ENCODE data around the gene SEC31B.

DNA sequence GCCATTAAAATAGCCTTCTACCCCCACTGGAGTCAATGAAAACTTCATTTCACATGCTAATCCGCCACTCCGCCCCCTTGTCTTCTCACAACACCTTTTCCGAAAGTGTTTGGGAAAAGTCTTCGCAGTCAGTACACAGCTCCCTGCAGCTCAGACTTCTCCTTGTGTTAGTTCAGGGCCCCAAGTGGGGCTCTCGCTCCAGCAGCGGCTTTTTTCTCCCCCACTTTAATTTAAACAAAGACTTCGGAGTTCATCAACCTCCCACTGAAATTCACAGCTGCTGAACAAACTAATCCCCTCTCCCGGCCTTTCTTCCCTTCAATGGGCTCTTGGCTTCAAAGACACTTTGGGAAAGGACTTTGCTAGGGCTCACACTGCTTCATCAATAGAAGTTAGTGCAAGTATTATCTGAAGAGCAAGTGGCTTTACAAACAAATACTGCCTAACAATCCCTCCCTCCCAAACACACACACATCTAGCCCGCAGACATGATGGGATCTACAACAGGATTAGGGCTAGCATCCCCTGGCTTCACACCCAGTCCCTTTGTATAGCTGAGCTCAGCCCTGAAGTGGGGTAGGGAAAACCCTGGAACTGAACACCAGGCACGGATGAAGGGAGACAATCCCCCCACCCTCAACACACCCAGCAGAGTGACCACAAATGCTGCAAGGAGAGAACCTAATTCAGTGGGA lies 33.7 kb downstream of the SEC31B start:
- TF ChIP-seq, protein P1, sequence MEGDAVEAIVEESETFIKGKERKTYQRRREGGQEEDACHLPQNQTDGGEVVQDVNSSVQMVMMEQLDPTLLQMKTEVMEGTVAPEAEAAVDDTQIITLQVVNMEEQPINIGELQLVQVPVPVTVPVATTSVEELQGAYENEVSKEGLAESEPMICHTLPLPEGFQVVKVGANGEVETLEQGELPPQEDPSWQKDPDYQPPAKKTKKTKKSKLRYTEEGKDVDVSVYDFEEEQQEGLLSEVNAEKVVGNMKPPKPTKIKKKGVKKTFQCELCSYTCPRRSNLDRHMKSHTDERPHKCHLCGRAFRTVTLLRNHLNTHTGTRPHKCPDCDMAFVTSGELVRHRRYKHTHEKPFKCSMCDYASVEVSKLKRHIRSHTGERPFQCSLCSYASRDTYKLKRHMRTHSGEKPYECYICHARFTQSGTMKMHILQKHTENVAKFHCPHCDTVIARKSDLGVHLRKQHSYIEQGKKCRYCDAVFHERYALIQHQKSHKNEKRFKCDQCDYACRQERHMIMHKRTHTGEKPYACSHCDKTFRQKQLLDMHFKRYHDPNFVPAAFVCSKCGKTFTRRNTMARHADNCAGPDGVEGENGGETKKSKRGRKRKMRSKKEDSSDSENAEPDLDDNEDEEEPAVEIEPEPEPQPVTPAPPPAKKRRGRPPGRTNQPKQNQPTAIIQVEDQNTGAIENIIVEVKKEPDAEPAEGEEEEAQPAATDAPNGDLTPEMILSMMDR (IDR thresholded peaks at IDR 0.05) = no peak
- no peak for TF ChIP-seq POLR2A (IDR thresholded peaks at IDR 0.05)

All from right lobe of liver (tissue), 4 donors.